Stimulated activated CD8-positive, alpha-beta memory T cell treated with anti-CD3 and anti-CD28 coated beads, Interleukin-2, amount 100 ng/mL, for 48 hours (primary cell): Measurements from ENCODE around the gene SMIM35.
A peak's percentile ranks its signal among the peaks of the same experiment; 100 is the strongest.

Source experiments
- DNase-seq, 2 donors: peaks; one replicate each; pipeline ENCODE4 v3.0.0-alpha.2; 2020; ENCODE audit warnings: low read depth in 2 of 2

Gene SMIM35

DNA sequence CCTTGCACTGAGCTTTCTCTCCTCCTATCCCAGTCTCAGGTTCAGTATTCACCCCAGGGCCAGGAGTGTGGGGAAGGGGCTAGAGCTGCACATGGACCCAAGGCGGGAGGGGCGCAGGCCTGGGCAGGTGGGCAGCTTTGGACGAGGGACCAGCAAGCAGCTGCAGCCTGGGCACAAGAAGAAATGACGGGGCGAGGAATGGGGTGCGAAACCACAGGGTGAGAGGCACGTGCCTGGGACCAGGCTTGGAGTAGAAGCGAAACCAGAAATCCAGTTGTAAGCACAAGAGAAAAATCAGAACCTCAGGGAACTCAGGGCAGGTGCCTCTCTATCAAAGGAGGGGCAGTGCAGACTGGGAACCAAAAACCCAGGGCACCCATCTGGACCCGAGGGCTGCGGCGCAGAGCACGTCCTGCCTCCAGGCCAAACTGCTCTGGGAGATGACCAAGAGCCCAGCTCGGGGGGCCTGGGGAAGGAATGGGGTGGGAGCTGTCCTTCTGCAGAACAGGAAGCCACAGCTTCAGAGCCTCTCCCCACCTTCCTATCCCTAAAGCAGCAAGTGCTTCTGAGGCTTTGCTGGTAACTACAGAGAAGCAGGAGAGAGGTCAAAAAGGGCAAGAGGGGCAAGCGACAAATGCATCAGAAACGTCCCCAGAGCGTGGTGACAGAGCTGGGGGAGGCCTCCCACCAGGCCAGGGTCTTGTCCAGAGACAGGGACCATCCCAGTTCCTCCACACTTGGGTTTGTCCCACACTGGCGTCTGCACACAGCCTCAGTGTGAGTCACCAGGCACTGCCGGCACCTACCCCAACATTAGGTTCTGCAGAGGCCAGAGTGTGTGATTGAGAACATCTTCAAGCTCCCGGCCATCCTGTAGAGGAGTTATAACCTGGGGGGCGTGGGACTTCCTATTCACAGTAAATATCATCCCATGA, 28.2 kb downstream of the SMIM35 start:
- no peak for DNase-seq

DNA sequence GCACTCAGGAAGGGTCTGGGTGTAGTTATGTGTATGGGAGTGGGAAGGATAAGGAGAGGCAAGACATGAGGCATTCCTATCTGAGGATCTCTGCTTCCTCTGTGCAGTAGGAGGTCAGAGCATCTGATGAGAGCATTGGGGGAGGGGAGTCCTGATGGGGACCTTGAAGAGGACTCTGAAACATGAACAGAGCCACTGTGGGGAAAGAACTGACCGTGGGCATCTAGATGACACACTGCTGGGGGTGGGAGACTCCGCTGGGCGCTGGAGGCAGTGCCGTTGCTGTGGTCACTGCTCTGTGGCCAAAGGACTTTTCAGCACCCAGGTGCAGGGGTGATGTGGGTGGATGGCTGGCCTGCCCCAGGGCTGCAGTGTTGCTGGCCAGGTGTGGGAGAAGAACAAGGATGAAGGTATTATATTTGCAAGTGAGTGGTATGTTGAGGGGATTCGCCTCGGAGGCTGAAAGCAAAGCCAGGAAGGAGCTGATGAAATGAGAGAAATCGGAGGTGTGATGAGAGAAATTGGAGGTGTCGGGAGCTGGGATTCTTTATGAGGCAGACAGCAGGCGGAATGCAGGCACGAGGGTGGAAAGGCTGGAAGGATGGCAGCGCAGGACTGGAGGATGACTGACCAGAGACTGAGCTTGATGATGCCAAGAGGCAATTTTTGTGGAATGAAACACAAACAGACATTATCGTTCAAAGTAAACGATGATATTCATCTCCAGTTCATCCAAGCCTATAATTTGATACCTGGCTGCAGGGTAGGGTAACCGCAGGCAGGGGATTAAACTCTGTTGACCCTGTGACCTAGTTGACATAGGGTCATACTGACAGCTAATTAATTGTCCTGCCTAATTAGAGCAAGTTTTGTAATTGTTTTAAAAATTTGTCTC, 29.3 kb downstream of the SMIM35 start:
- no peak for DNase-seq

DNA sequence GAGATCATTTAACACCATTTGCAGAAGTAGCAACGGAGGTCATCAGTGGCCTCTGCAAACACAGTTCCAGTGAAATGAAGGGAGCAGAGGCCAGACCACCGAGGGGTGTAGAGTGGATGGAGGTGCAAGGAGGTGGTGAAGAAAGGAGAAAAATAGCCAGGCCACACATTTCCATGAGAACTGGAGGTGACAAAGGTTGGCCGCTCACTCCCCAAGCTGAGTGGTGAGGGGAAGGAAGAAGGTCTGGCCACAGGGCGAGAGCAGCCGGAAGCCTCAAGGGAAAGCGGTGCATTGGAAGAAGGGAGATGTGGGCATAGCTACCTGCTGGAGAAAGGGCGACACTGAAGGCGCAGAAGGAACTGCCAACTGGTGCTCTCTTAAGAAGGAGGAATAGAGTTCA, 30.0 kb downstream of the SMIM35 start:
- no peak for DNase-seq

DNA sequence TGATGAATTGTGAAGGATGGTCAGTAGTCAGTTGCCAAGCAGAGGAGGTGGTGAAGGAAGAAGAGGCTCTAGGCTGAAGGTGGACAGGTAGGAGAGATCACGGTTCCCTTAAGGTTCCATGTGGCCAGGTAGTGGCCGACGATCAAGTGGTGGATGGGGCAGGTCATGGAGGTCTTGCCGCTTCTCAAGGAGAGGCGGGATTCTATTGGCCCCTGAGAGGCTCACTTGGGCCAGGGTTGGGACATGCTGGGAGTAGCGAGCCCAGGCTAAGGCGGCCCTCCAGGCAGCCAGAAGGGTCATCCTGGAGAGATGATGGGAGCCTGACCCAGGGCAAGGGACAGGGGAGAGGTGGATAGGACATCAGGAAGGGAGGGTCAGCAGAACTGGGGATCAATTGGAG, 30.8 kb downstream of the SMIM35 start:
- DNase-seq: no peak

DNA sequence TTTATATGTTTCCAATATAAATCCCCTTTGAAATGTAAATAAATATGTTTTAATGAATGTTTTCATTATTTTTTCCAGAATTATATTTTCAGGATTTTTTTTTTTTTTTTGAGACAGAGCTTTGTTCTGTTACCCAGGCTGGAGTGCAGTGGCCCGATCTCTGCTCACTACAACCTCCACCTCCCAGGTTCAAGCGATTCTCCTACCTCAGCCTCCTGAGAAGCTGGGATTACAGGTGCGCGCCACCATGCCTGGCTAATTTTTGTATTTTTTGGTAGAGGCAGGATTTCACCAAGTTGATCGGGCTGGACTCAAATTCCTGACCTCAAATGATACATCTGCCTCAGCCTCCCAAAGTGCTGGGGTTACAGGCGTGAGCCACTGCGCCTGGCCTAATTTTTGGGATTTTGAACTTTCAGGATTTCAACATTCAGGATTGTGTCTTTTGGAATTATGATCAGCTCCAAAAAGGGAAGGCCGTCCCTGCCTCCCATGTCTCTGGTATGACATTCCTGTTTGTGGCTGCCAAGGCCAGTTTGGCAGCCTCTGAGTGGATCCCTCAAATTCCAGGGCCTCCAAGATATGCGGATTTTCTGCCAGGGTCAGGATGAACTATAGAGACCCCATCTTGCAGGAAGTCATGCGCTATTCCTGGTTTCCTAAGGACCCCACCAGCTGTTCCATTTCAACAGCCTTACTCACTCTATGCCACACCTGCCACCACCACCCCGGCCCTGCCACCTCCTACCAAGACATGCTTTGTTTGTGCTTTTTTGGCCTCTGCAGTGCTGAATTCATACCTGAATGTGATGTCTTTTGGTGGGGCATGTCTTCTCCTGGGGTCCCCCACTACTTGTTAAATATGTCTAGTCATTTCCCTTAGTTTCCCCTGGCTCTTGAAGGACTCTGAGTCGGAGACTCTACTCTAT, 31.8 kb downstream of the SMIM35 start:
- DNase-seq: no peak

DNA sequence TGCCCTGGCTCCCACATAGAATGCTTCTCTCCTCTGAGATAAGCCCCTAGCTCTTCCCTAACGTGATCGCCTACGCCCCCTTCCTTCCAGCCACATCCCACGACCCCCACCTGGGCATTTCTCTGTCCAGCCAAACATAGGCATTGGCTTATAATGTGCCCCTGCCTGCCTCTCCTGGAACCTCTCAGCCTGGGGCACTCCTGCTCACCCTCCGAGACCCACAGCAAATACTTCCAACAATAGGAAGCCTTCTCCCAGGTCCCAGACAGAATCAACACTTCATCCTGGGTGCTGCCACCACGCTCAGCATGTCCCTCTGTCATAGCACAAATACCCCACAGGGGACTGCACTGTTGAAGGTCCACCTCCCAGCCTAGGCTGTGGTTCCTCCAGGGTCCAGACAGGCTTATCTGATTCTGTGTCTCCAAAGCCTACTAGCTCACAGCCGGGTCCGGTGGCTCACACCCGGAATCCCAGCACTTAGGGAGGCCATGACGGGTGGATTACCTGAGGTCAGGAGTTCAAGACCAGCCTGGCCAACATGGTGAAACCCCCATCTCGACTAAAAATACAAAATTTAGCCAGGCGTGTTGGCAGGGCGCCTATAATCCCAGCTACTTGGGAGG, 34.1 kb downstream of the SMIM35 start:
- no peak for DNase-seq

DNA sequence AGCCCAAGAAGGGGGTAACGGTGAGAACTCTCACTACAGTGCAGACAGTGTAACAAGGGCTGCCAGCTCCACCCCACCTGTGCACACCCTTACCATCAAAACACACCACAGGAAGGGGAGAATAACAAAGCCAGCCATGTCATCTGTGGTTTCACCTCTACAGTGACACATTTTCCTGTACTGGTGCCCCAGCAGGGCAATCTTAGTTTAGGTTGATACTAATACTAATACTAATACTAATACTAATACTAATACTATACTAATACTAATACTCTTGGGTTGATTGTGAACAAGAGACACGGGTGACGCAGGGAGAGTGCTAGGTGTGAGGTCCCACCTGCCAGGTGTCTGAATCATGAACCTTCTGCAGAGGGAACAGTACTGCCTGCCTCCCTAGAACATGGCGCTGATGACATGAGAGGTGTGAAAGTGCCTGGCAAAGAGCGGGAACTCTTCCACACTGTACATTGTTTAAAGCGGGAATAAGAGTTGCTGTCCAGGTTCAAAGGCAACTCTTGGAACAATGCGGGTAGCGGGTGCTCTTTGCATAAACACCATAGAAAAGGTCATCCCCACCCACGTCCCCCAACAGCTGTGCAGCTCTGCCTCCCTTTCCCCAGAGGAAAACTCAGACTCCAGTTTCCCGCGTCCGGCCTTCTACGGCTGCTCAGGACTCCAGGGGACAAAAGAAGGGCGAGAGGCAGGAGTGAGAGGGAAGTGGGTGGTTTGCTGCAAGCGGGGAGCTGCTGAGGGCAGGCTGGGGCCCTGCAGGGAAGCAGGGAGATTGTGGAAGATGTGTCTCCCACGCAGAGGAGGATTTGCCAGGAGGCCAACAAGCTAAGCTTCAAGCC, 34.9 kb downstream of the SMIM35 start:
- DNase-seq: peak in 1 of 2 donors; percentile 46

DNA sequence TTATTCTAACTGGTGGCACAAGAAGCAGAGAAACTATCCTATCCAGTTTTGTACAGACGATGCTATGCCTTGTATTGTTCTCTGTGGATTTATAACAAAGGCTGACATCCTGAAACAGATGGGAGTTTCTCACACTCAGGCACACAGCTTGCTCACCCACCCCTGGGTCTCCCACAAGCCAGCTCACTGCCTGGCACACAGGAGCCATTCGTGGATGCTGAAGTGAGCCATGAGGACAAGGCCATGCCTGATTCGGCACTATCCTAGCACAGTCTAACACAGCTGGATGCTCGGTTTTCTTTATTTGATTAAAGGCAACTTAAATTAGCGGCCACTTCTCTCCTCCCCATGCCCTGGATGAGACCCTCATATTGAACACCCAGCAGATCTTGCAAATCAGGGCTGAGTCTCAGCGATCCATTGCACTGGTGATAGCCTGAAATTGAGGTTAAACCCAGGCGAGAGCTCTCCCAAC, 35.6 kb downstream of the SMIM35 start:
- DNase-seq: no peak

DNA sequence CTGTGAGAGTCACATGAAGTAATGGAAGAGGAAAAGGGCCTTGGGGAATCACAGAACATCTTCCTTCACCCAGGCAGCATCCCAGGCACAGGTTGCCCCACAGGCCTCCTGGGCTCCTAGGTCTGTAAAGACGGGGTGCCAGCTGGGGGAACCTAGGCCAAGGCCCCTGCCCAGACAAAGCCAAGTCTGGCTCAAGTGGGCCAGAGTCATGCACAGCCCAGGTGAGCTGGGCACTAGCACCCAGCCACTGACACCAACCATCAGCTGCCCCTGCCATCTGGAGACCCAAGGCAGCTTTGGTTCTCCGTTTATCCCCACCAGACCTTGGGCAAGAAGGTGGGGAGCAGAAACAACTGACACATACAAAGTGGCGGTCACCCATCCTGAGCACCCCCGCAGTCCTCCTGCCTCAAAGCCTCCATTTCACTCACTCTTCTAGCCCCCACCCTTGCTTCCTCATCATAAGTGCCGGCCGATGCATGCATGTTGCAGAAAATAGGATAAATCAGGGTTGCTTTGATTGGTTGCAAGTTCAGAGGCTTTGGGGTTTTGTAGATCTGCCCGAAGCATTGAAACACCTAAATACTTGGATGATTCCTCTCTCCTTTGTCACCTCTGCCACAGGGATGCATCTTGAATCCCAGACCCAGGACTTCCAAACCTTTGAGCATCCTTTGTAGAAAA, 36.4 kb downstream of the SMIM35 start:
- no peak for DNase-seq

DNA sequence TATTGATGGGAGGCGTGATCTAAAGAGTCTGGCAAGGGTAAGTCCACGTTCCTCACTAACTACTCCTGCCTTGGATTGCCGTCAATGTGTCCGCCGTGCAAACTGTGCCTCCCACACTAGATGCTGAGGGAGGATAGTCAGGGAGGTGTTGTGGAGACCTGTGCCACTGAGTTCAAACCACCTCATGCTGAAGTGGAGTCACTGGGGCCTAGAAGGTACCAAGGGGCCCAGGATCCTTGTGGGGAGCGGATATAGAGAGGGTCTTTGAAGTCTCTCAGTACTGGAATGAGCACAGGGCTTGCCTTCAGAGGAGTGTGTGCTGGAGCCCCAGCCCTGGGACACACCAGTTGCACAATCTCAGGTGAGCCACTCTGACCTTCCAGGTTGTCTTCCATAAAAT, 37.0 kb downstream of the SMIM35 start:
- no peak for DNase-seq

DNA sequence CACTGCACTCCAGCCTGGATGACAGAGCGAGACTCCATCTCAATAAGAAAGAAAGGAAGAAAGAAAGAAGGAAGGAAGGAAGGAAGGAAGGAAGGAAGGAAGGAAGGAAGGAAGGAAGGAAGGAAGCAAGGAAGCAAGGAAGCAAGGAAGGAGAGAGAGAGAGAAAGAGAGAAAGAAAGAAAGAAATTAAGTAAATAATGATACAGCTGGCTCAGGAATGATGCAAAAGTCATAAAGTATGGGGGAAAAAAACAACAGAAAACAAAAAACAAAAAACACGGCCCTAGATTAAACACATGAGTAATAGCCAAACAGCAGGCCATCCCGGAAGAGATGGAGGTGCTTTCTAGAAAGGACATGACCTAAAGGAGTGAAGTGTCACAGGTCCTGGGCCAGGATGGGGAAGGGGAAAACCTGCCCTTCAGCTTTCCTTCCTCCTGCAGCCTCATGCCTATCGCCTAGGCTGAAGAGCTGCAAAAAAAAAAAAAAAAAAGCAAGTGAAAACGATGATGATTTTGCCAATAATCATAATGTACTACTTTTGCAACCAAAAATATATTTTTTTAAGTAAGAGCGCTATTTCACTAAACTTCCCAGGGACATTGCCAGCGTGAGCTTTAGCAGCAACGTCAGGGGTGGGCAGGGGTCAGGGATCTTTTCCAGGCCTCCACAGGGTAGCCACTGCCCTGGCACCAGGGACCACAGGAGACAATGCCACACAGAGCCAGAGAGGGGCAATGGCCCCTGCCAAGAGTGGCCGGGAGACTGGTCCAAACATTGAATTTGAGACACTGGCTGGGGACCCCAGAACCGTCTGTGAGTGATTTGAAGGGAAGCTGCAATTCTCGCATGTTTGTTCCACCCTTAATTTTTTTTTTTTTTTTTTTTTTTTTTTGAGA, 38.0 kb downstream of the SMIM35 start:
- no peak for DNase-seq

DNA sequence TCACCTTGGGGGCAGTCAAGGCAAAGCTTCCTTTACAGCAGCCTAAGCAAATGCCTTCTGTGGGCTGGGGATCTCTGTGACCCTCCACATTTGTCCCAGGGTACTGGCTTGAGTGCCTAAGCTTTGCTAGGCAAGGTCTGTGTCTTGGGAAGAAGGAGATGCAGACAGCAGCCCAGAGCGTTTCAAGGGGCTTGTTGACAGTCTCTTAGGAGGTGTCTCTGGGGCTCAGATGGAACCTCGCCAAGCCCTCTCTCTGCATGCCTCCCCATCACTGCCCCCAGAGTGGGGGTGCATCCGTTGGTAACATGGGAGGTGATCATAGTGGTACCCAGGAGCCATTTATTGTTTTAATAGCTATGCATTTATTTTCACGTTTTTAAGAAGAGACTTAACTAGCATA, 39.0 kb downstream of the SMIM35 start:
- no peak for DNase-seq

DNA sequence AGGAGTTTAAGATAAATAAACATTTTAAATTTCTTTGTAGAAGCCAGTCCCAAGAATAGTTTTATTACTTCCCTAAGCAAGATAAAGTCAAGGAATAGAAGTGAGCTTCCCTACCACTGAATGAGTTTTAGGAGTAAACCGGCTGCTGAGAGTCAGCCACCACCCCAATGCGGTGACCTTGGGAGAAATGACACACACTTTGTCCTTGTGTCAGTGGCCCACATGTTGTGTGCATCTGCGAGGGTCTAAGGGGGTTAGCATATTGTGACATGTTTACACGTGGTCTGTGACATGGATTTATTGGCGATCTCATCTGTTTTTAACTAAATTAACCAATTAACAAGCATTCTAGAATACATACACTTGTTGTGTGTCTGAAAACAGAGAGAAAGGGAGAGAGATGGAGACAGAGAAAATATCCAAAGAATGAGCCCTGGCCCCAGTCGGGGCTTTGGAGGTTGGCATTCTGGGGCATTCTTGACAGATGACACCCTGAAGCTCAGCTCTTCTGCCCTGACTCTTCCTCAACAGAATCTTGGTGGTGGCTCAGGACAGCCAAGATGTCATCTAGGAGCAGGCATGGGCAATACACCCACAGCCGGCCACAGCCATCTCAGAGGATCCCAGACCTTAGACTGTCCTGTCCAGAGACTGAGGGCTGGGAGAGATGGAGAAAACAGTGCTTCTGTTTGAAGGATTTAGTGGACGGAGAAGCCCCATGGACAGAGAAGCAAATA, 39.6 kb downstream of the SMIM35 start:
- DNase-seq: no peak

DNA sequence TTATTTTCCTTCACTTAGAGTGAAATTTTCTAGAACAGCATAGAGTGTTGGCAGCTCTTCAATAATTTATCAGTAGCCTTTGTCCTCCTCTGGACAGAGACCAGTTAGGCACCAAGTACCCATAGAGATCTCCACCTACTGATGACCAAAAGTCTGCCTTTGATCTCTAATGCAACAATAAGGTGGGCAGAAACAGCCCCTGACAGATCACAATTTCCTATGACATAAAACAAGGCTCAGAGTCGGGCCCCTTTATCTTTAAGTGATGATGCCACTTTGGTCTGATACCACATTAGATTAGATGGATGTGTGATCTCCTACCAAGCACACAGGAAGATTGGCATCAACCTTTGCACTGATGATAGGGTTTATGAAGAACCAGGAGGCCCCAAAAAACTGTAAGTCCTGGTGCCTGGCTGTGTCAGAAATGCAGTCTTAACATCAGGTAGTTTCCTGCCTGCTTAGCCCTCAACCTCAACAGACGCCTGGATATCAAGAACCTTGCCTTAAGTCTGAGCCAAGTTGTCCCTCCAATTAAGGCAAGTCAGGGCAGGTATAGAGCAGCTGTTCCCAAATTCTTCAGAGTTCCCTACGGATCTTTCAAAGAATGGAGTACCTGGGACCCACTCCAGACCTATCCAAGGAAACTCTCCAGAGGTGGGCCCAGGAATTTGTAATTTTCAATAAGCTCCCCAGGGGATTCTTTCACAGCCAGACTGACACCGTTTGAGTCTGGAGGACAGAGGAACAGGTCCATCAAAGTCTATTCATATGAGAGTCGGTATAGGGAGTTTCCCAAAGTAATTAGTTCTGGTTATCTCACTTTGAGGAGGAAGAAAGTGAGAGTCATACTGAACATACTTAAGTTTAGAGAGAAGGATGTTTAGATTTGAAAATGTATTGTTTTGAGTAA, 40.5 kb downstream of the SMIM35 start:
- no peak for DNase-seq

DNA sequence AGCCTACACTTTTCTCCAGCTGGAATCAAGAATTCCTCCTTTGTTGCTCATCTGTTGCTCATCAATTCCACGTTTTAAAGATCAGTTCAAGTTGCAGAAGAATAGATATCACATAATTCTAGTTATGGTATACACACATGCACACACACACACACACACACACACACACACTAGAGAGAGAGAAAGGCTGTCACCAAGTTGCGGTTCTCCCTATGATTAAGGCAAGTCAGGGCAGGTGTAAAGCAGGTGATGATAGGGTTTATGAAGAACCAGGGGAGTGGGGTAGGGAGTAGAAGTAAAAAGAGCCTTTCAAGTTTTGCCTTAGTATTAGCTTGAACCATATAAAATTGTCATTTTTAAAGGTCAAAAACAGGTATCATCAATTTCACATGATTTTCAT, 41.6 kb downstream of the SMIM35 start:
- DNase-seq: no peak

DNA sequence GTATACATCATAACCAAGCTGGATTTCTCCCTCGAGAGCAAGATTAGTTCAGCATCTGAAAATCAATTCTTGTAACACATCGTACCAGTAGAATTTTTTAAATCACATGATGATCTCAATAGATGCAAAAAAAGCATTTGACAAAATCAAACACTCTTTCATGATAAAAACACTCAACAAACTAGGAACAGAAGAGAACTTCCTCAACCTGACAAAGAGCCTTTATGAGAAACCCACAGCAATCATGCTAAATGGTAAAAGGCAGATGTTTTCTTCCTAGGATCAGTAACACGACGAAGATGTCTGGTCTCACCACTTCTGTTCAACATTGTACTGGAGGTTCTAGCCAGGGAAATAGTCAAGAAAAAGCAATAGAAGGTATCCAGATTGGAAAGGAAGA, 44.0 kb downstream of the SMIM35 start:
- no peak for DNase-seq

DNA sequence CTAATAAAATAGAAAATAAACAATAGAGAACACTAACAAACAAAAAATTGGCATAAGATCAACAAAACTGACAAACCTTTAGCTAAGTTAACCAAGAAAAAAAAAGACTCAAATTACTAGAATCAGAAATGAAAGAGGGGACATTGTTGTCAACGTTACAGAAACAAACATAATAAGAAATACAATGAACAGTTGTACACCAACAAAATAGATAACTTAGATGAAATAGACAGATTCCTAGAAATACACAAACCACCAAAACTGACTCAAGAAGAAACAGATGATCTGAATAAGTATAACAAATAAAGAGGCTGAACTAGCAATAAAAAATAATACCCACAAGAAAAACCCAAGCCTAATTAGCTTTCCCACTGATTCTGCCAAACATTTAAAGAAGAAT, 44.6 kb downstream of the SMIM35 start:
- no peak for DNase-seq
